ENCODE measurements around the gene FUT1.
A peak's percentile ranks its signal among the peaks of the same experiment; 100 is the strongest.
"Not testable (repeated sequence)": the region's sequence is repeated elsewhere in the genome, so short reads cannot be mapped to it uniquely, and the experiment has no call there.

FUT1 gene

GRCh38 chr19:48740164-48740972 is 12.1 kb downstream of the FUT1 start, which contains the start of gene RASIP1:
Gene RASIP1, minus strand, starts transcription at chr19:48740610. Its CDS starts 328 bp downstream, at chr19:48740282.
- DNase-seq = no peak

DNA sequence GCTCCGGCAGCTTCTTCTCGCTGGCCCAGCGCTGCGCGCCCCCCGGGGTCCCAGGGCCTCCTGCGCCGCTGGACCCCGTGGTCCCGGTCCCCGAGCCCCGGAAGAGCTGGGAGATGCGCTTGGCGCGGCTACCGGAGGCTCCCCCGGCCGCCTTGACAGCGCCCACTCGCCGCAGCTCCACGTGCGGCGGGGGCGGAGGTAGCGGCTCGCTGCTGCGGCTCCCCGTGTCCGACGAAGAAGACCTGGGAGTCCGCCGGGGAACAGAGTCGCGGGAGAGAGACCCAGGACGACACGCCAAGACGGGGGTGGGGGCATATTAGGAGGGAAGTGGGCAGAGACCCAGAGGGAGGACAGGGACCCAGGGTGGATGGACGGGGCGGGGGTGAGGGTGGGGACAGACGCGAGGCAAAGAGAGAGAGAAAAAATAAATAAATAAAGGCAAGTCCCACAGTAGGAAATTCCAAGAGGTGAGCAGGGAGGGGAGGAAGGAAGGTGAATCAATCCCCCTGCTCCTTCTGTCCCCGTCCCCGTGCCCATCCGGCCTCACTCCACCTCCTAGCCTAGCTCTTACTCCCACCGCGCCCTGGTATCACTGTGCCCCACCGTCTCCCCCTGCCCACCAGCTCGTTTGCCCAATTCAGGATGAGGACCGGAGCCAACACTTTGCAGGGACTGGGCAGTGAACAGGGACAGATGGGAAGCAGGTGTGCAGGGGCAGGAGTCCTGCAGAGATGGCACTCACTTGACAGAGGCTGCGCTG is 12.9 kb downstream of the FUT1 start:
- DNase-seq = no peak

- DNase-seq = peak; percentile 86
Measured at GRCh38 chr19:48738557-48739403, 13.7 kb downstream of the FUT1 start.

DNA sequence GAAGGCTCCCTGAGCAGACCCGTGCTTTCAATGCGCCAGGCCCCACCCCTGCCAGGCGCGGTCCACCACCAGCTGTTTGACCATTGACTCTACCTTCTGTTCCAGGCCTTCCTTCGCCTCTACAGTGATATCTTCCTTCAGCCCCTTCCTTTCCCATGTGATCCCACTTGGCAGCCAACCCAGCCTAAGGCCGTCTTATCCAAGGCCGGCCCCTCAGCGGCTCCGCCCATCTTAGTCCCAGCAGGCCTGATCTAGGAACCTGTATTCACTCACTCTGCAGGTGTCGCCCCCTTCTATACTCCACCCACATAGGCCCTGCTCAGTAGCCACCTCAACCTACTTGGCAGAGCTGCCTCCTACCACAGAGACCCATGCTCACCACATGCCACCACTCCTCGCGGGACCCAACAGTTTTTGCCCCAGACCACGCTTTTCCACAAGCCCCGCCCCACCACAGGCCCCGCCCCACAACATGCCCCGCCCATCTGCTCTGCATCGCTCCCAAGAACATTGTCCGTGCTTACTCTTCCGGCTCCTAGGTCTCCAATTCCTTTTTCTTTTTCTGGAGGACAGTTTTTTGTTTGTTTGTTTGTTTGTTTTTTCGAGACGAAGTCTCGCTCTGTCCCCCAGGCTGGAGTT is 15.0 kb downstream of the FUT1 start:
- DNase-seq = no peak

DNA sequence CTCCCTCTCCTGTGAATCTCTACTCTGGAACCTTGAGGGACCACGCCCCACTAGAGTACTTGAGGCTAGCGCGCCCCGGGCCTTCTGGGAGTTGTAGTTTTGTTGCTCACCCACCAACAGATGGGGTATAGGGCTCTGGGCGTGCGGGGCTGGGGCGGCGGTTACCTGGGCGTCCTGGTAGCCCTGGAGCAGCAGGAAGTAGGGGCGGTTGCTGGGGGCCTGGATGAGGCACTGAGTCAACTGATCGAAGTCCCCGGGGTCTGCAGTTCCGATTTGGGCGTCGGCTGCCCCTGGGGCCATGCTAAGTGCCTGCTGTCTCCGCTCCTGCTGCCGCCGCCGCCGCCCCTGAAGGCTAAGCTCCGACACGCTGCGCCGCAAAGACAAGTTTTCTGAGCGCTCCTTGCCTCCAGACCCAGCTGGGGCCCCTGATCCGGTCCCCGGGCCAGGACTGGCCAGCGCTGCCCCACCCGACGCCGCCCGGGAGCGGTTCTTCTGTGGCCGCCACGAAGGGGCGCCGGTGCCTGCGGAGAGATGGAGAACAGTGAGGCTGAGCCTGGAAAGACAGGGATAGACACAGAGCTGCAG is 17.3 kb downstream of the FUT1 start:
- DNase-seq = no peak

GRCh38 chr19:48734625-48735024 is 17.8 kb downstream of the FUT1 start:
- DNase-seq = no peak

DNA sequence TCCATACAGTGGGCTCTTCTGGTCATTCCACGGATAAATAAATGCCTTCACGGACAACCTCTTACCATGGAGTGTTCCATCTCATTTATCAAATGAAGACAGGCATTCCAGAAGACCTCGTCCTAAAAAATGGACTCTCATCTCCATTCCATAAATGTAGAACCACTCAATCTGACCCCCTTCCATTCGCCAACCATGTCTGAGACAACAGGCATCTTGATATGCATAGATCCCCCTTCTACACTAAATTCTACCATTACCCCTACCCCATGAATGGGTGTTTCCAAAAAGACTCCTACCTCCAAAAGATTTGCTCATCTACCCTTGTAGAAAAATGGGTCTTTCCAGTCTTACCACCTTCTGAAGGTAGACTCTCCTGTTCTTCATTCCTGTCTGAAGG is 21.0 kb downstream of the FUT1 start:
- no peak for DNase-seq

- DNase-seq = no peak
Measured at GRCh38 chr19:48728911-48729664, 23.4 kb downstream of the FUT1 start.

GRCh38 chr19:48726556-48726955 is 25.9 kb downstream of the FUT1 start:
- no peak for DNase-seq

DNA sequence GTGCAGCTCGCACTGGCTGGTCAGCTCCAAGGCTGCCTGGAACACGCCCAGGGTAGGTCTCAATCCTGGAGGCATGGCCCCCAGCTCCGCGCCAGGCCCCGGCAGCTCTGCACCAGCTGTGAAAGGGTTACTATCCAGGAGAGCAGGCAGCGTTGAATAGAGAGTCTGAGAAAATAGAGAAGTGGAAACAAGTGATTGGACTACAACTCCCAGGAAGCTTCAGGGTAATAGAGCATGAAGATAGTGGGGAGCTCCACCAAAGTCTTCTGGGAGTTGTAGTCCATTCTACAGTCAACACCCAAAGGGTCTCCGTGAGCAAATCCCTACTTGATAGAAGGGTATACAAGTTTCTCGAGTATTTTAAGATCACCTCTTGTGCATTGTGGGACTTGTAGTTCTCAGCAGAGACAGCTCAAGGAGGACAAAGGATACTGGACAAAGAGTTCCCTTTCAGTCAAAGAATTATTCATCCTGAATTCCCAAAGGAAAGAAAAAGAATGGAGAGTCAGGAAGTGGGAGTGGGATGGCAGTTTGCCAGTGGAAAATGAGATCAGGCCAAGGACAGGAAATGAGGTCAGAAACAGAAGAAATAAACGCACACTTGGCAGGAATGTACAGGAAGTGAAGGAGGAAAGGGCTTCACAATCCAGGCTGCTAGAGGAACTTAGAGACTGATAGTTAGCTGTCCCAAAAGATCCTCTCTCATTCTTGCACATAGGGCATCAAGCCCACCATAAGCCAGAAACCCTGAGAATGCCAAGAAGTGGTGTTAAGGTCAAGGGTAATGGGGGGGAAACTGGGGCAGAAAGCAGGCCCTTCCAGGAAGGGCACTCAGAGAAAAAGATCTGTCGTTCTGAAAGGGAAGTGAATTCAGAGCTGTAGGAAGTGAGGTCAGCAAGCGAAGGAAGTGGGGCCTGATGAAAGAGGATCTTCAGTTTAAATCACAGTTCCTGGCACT is 27.4 kb downstream of the FUT1 start:
- peak; percentile 24 for DNase-seq

GRCh38 chr19:48722196-48722708 is 30.2 kb downstream of the FUT1 start:
- DNase-seq = no peak

- peak; percentile 90 for DNase-seq
Measured at GRCh38 chr19:48720613-48721296, 31.7 kb downstream of the FUT1 start.

- DNase-seq = no peak
Measured at GRCh38 chr19:48720251-48720612, 32.2 kb downstream of the FUT1 start.

GRCh38 chr19:48719263-48720171 is 32.9 kb downstream of the FUT1 start, which contains the start of gene MAMSTR:
Gene MAMSTR, minus strand, starts transcription at chr19:48719725. Its CDS starts 694 bp downstream, at chr19:48719031.
- DNase-seq = no peak

DNA sequence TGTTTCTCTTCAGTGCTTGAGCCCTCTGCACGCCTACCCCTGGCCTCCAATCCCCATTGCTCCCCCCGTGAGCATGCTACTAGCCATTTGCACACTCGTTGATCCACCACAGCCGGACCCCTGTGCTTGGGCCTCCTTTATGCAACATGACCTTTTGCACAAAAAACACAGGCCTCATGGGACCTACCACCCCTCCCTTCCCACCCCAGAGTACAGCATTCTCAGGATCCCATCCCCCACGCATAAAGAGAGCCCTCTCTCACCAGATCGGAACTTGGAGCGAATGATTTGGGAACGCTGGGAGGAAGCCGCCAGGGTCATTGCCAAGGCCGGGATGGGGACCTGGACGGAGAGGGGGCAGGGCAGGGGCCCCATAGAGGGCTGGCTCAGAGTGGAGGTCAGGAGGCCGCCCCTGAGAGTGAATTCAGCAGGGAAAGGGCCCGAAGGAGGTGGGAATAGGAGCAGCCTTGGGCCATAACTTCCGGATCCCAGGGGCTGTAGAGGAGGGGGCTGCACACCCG is 33.7 kb downstream of the FUT1 start:
- no peak for DNase-seq

GRCh38 chr19:48718106-48718505 is 34.3 kb downstream of the FUT1 start:
- DNase-seq = not testable (repeated sequence)

DNA sequence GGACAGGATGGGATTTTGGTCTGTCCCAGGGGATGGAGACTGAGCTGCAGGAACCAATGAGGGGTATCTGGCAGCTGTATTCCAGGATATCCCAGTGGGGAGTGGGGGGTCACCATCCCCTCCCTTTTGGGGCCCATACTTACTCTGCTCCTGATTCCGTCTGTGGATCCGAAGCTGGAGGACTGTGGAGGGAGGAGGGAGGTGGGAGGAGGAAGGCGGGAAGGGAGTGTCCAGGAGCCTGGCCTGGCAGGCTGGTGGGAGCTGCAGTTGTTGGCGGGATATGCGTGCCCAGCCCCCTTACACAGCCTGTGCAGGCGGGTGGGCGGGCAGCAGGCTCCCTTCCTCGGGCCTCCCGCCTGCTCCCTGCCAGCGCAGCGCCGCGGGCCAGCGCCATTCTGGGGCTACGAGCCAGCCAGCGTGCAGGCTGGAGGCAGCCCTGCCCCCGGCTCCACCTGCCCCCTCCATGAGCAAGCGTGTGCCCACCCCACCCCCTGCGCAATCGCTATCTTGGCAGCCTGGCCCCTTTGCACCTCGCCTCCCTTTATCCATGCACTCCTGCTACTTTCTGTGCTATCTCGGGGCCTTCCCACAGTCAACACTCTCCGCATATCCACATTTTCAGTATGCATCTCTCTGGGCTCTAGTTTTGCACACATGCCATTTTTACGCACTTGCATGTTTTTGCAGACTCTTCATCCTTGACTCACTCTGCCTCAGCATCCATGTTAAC is 35.7 kb downstream of the FUT1 start:
- DNase-seq = no peak

Data from effector CD4-positive, alpha-beta T cell (primary cell).